Hepatocyte (in vitro differentiated cells): ENCODE data around the gene GNAT1. TPM values are rescaled to one million over a fixed set of nuclear protein-coding genes. Genes with fewer than 3 reads are reported as not detected.
A peak's percentile ranks its signal among the peaks of the same experiment; 100 is the strongest.

ENCODE experiments used
- DNase-seq: peaks from one replicate; pipeline ENCODE4 v3.0.0-alpha.2; 2016; ENCODE audit warnings: low spot score
- H2AFZ ChIP-seq: fragments of 200-600 bp; sonication (generic); 2 replicates; pipeline ENCODE4 v1.6.0; 2016; ENCODE audit warnings: antibody characterized with exemption, mild to moderate bottlenecking
- H3K27ac ChIP-seq: fragments of 200-600 bp; sonication (generic); 2 replicates; pipeline ENCODE4 v1.5.1; 2016; ENCODE audit warnings: mild to moderate bottlenecking
- H3K27me3 ChIP-seq: fragments of 200-600 bp; sonication (generic); 2 replicates; pipeline ENCODE4 v1.6.1; 2016
- H3K36me3 ChIP-seq: fragments of 200-600 bp; sonication (generic); replicated peaks from 2 replicates; pipeline ENCODE4 v1.5.1; 2016; ENCODE audit warnings: low read depth; ENCODE audit not compliant: insufficient read depth
- H3K4me1 ChIP-seq: fragments of 200-600 bp; sonication (generic); 2 replicates; pipeline ENCODE4 v1.5.1; 2016; ENCODE audit warnings: mild to moderate bottlenecking, moderate library complexity; ENCODE audit not compliant: insufficient read depth
- H3K4me2 ChIP-seq: fragments of 200-600 bp; sonication (generic); 2 replicates; pipeline ENCODE4 v1.6.0; 2016
- H3K4me3 ChIP-seq: fragments of 200-600 bp; sonication (generic); 2 replicates; pipeline ENCODE4 v1.5.1; 2016; ENCODE audit warnings: mild to moderate bottlenecking
- H3K79me2 ChIP-seq: fragments of 200-600 bp; sonication (generic); 2 replicates; pipeline ENCODE4 v1.6.0; 2017; ENCODE audit warnings: mild to moderate bottlenecking
- H3K9me2 ChIP-seq: fragments of 200-600 bp; sonication (generic); replicated peaks from 2 replicates; pipeline ENCODE4 v1.6.0; 2017; ENCODE audit warnings: mild to moderate bottlenecking; ENCODE audit not compliant: insufficient read depth
- H3K9me3 ChIP-seq: fragments of 200-600 bp; sonication (generic); 2 replicates; pipeline ENCODE4 v1.5.1; 2016; ENCODE audit warnings: low read depth, mild to moderate bottlenecking
- H4K20me1 ChIP-seq: fragments of 200-600 bp; sonication (generic); 2 replicates; pipeline ENCODE4 v1.6.0; 2016; ENCODE audit warnings: mild to moderate bottlenecking; ENCODE audit not compliant: insufficient read depth, poor library complexity, severe bottlenecking
- EZH2 ChIP-seq: fragments of 200-600 bp; sonication (generic); IDR thresholded peaks from 2 replicates; pipeline ENCODE4 v1.6.1; 2016; ENCODE audit warnings: antibody characterized with exemption, mild to moderate bottlenecking, borderline replicate concordance
- EZH2phosphoT487 ChIP-seq: fragments of 200-600 bp; sonication (generic); IDR thresholded peaks from one replicate; pipeline ENCODE4 v1.6.1; 2018; ENCODE audit warnings: antibody characterized with exemption, mild to moderate bottlenecking, low read depth, moderate library complexity; ENCODE audit not compliant: unreplicated experiment, severe bottlenecking
- WGBS: methylation state at CpG from one replicate; pipeline ENCODE4 v1.1.6; 2016; ENCODE audit warnings: low lambda C conversion rate; ENCODE audit errors: missing lambda C conversion rate; 5-methylcytosine and 5-hydroxymethylcytosine counted together
- polyA plus RNA-seq: library from polyadenylated mRNA; unstranded; fragments of >200 nt; fragmentation: Nextera tagmentation; extraction: Ambion mirVana; gene quantifications from 2 replicates; pipeline ENCODE4 v1.2.1, GENCODE V29; 2016
- total RNA-seq: library from RNA; depleted of rRNA; stranded (reverse); fragments of >200 nt; gene quantifications from 2 replicates; pipeline ENCODE4 v1.2.3, GENCODE V29; 2014
- TF ChIP-seq, protein P1 (sequence below): fragments of 200-600 bp; sonication (generic); IDR thresholded peaks from 2 replicates; pipeline ENCODE4 v1.5.1; 2016; ENCODE audit warnings: antibody characterized with exemption, mild to moderate bottlenecking; ENCODE audit not compliant: poor library complexity

Gene GNAT1
- total and polyA plus RNA-seq, 2 experiments from 2014 or later: not detected

- H3K36me3 ChIP-seq: no peaks in the 10 kb centered on the region
- H3K79me2 ChIP-seq: peaks cover 2% of the 10 kb centered on the region
- H3K27ac ChIP-seq: no peak overlapping the region
- H3K9me3 ChIP-seq: no peaks in the 10 kb centered on the region
- H3K4me2 ChIP-seq: no peak overlapping the region
- H3K27me3 ChIP-seq: no peaks in the 10 kb centered on the region
- H2AFZ ChIP-seq: no peak overlapping the region
- H3K9me2 ChIP-seq: no peaks in the 10 kb centered on the region
- H3K4me3 ChIP-seq: no peak overlapping the region
- TF ChIP-seq, protein P1, sequence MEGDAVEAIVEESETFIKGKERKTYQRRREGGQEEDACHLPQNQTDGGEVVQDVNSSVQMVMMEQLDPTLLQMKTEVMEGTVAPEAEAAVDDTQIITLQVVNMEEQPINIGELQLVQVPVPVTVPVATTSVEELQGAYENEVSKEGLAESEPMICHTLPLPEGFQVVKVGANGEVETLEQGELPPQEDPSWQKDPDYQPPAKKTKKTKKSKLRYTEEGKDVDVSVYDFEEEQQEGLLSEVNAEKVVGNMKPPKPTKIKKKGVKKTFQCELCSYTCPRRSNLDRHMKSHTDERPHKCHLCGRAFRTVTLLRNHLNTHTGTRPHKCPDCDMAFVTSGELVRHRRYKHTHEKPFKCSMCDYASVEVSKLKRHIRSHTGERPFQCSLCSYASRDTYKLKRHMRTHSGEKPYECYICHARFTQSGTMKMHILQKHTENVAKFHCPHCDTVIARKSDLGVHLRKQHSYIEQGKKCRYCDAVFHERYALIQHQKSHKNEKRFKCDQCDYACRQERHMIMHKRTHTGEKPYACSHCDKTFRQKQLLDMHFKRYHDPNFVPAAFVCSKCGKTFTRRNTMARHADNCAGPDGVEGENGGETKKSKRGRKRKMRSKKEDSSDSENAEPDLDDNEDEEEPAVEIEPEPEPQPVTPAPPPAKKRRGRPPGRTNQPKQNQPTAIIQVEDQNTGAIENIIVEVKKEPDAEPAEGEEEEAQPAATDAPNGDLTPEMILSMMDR: no peak
- TF ChIP-seq EZH2phosphoT487: no peak
- TF ChIP-seq EZH2: no peak
- WGBS: 78% methylated on average over 1 of the region's 1 CpG
- no peak for DNase-seq
- peaks cover 27% of the 10 kb centered on the region for H3K4me1 ChIP-seq
- peaks cover 27% of the 10 kb centered on the region for H4K20me1 ChIP-seq
Observed at GRCh38 chr3:50169858-50170257, 21.6 kb upstream of the GNAT1 start.

DNA sequence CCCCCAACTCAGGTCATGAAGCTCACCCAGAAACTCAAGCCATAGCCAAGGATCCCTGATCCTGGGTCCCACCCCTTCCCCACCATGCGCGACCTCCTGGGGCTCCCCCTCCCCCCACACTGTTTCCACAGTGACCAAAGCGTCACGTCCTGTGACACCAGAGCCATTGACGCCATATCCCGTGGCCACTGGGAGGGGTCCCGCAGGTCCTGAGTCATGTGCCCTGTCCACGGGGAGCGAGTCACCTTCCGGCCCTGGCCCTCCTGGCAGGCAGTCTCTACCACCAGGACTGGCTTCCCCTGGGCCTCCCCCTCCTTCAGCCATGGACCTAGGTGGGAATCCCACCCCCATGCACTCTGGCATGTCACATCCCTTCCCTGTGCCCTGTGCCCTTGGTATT is 20.7 kb upstream of the GNAT1 start:
- Histone ChIP-seq H3K79me2 (peaks cover 2% of the 10 kb centered on the region), H3K9me2 (no peaks in the 10 kb centered on the region), H3K4me1 (peaks cover 19% of the 10 kb centered on the region), H4K20me1 (peaks cover 23% of the 10 kb centered on the region), H3K27me3 (no peaks in the 10 kb centered on the region), H2AFZ (no peak overlapping the region), H3K4me2 (no peak overlapping the region), H3K36me3 (no peaks in the 10 kb centered on the region), H3K27ac (no peak overlapping the region), H3K4me3 (no peak overlapping the region), H3K9me3 (no peaks in the 10 kb centered on the region)
- no peak for DNase-seq
- 95% methylated on average over 8 of the region's 10 CpGs for WGBS
- TF ChIP-seq EZH2 (no peak), EZH2phosphoT487 (no peak)
- TF ChIP-seq, protein P1: no peak

DNA sequence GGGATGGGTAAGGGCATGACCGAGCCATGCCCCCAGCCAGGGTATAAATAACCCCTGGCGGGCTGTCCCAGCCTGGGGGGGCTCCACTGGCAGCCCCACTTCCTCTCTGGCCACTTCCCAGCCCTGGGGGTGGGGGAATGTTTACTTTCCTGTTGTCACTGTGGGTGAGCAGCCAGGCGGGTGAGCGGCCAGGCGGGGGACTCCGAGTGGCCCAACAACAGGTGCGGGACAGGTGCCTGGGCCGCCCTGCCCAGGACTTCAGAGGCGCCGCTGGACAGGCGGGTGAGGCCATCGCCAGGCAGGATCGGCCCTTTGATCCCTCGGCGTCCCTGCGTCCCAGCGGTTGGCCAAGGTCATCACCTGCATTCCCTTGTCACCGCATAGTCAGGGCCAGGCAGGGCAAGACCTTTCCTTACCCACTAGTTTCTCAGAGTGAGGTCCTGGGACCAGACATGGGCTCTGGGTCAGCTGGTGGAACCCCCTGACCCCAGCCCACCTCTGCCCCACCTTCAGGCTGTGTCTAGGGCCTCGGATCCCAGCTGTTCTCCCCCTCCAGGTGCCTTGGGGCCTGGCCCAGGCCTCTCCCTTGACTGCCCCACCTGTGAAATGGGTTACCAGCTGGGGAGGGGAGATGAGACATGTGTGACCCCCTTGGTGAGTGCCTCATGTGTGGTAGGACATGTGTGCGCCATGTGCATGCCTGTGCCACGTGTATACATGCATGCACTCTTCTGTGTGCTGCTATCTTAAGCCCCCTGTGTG is 19.7 kb upstream of the GNAT1 start:
- peak; percentile 48 for DNase-seq
- Histone ChIP-seq H3K4me1 (peaks cover 9% of the 10 kb centered on the region), H3K9me3 (no peaks in the 10 kb centered on the region), H3K4me3 (no peak overlapping the region), H3K9me2 (no peaks in the 10 kb centered on the region), H3K79me2 (peaks cover 2% of the 10 kb centered on the region), H3K36me3 (no peaks in the 10 kb centered on the region), H2AFZ (no peak overlapping the region), H3K27ac (no peak overlapping the region), H3K4me2 (no peak overlapping the region), H4K20me1 (peaks cover 17% of the 10 kb centered on the region), H3K27me3 (peaks cover under 1% of the 10 kb centered on the region)
- 77% methylated on average over 18 of the region's 21 CpGs for WGBS
- TF ChIP-seq, protein P1: no peak
- no peak for TF ChIP-seq EZH2
- no peak for TF ChIP-seq EZH2phosphoT487
